Endothelial cell of umbilical vein (primary cell): Measurements from ENCODE around the gene BRCA1. TPM values are rescaled to one million over a fixed set of nuclear protein-coding genes. Genes with fewer than 3 reads are reported as not detected.

Experiments used
- BruUV-seq: library from RNA; stranded (reverse); fragments of 400-500 nt; replicated peaks from 2 replicates; lab custom pipeline; 2021; lab: Mats Ljungman, UMichigan
- CTCF ChIA-PET: fragments of 300-600, 350-600 bp; sonication (Branson Sonifier 250); formaldehyde crosslinking; loops from one replicate; lab custom pipeline; 2021; ENCODE audit warnings: antibody characterized with exemption, inconsistent platforms; lab: Charles Lee
- POLR2A ChIA-PET: fragments of 300-600, 350-600 bp; sonication (Branson Sonifier 250); formaldehyde crosslinking; loops from one replicate; lab custom pipeline; 2021; ENCODE audit warnings: antibody characterized with exemption, inconsistent platforms; lab: Charles Lee
- DNase-seq: peaks from one replicate; pipeline ENCODE4 v3.0.0-alpha.2; 2011; ENCODE audit warnings: low read depth, low spot score
- FAIRE-seq: peaks from 2 replicates; lab custom pipeline; 2011; peaks lifted over from hg19 to GRCh38; lab: Jason Lieb, UNC
- H2AFZ ChIP-seq: 2 replicates; pipeline ENCODE4 v1.6.0; 2012; ENCODE audit warnings: low read depth, low read length, control low read depth, inconsistent platforms
- H3K27ac ChIP-seq: 2 replicates; pipeline ENCODE4 v1.5.1; 2011; ENCODE audit warnings: low read depth, mild to moderate bottlenecking, control low read depth, low read length, moderate library complexity; ENCODE audit not compliant: insufficient read depth
- H3K27me3 ChIP-seq, 2 experiments: 2 replicates each; pipeline versions ENCODE4 v1.6.0 to v1.6.1; 2011; ENCODE audit warnings: low read length in 2 of 2, mixed read lengths in 1 of 2; ENCODE audit not compliant: control insufficient read depth in 2 of 2, insufficient read depth in 2 of 2
- H3K36me3 ChIP-seq, 2 experiments: 2 replicates in 1 of 2; 3 replicates in 1 of 2; pipeline ENCODE4 v1.5.1; 2011; ENCODE audit warnings: low read length in 2 of 2, mild to moderate bottlenecking in 1 of 2, moderate library complexity in 1 of 2; ENCODE audit not compliant: control insufficient read depth in 2 of 2, insufficient read depth in 2 of 2; ENCODE audit errors: extremely low read depth in 1 of 2
- H3K4me1 ChIP-seq: 3 replicates; pipeline ENCODE4 v1.5.1; 2011; ENCODE audit warnings: mild to moderate bottlenecking, low read length; ENCODE audit not compliant: control insufficient read depth, insufficient read depth; ENCODE audit errors: extremely low read depth
- H3K4me2 ChIP-seq: 2 replicates; pipeline ENCODE4 v1.6.1; 2011; ENCODE audit warnings: low read length, control low read depth, mixed read lengths; ENCODE audit not compliant: insufficient read depth
- H3K4me3 ChIP-seq, 3 experiments: fragments of 200-600 bp in 1 of 3; sonication (generic), shearing (Covaris generic) in 1 of 3; replicated peaks in 1 of 3; 2 replicates each; pipeline ENCODE4 v1.5.1; 2011 to 2016; ENCODE audit warnings: control low read depth in 3 of 3, low read length in 3 of 3, mild to moderate bottlenecking in 2 of 3, inconsistent platforms in 1 of 3, low read depth in 1 of 3, moderate library complexity in 1 of 3; ENCODE audit not compliant: insufficient read depth in 1 of 3
- H3K79me2 ChIP-seq: 2 replicates; pipeline ENCODE4 v1.6.0; 2012; ENCODE audit warnings: low read length, inconsistent platforms; ENCODE audit not compliant: control insufficient read depth, insufficient read depth
- H3K9ac ChIP-seq: replicated peaks from 2 replicates; pipeline ENCODE3; 2011; ENCODE audit warnings: low read length, control low read depth; ENCODE audit not compliant: insufficient read depth; ENCODE audit errors: extremely low read depth
- H3K9me1 ChIP-seq: replicated peaks from 3 replicates; pipeline ENCODE4 v1.6.0; 2011; ENCODE audit warnings: mild to moderate bottlenecking, low read length; ENCODE audit not compliant: control insufficient read depth, insufficient read depth; ENCODE audit errors: extremely low read depth
- H3K9me3 ChIP-seq: replicated peaks from 2 replicates; pipeline ENCODE4 v1.5.1; 2012; ENCODE audit warnings: low read length, inconsistent platforms; ENCODE audit not compliant: control insufficient read depth, insufficient read depth
- H4K20me1 ChIP-seq: replicated peaks from 2 replicates; pipeline ENCODE3; 2011; ENCODE audit warnings: mild to moderate bottlenecking, low read length; ENCODE audit not compliant: control insufficient read depth, insufficient read depth; ENCODE audit errors: extremely low read depth
- CTCF ChIP-seq, 2 donors: IDR thresholded peaks; 1 replicate in 1 of 2; 2 replicates in 1 of 2; pipeline ENCODE4 v1.5.1; 2011; ENCODE audit warnings: low read length in 2 of 2, mild to moderate bottlenecking in 2 of 2, moderate library complexity in 2 of 2, control low read depth in 1 of 2, inconsistent platforms in 1 of 2, low read depth in 1 of 2; ENCODE audit not compliant: insufficient read depth in 1 of 2; ENCODE audit errors: extremely low read depth in 1 of 2
- EZH2 ChIP-seq: IDR thresholded peaks from 2 replicates; pipeline ENCODE4 v1.6.1; 2012; ENCODE audit warnings: borderline replicate concordance, low read depth, mild to moderate bottlenecking, moderate library complexity, low read length, inconsistent platforms; ENCODE audit not compliant: severe bottlenecking
- FOS ChIP-seq: IDR thresholded peaks from 2 replicates; pipeline ENCODE4 v1.6.1; 2011; ENCODE audit warnings: mild to moderate bottlenecking, low read length, moderate library complexity, borderline replicate concordance; ENCODE audit not compliant: insufficient read depth
- GATA2 ChIP-seq: IDR thresholded peaks from 2 replicates; pipeline ENCODE4 v1.7.0; 2011; ENCODE audit warnings: low read depth, mild to moderate bottlenecking, moderate library complexity, mixed read lengths, low read length; ENCODE audit not compliant: insufficient read length, insufficient read depth
- JUN ChIP-seq: IDR thresholded peaks from 2 replicates; pipeline ENCODE4 v1.6.1; 2011; ENCODE audit warnings: borderline replicate concordance, low read depth; ENCODE audit not compliant: insufficient read length, insufficient read depth
- MAX ChIP-seq: IDR thresholded peaks from 2 replicates; pipeline ENCODE4 v1.6.1; 2011; ENCODE audit not compliant: insufficient read depth, insufficient read length
- MYC ChIP-seq: IDR thresholded peaks from one replicate; pipeline ENCODE4 v1.6.1; 2011; ENCODE audit warnings: mild to moderate bottlenecking, low read depth, low read length
- POLR2A ChIP-seq: IDR thresholded peaks from 2 replicates; pipeline ENCODE4 v1.6.1; 2012; ENCODE audit warnings: low read depth, mild to moderate bottlenecking, control low read depth, low read length
- POLR2AphosphoS5 ChIP-seq: IDR thresholded peaks from 2 replicates; pipeline ENCODE4 v1.6.1; 2012; ENCODE audit warnings: low read depth, mild to moderate bottlenecking, control low read depth, low read length, moderate library complexity; ENCODE audit not compliant: insufficient read depth
- dilution Hi-C: fragments of 300-500 bp; cut with MboI; formaldehyde crosslinking; loops from one replicate; pipeline ENCODE4 v1.15.0; 2019; ENCODE audit warnings: low sequenced_read_pairs; ENCODE audit not compliant: extremely low pct_ligation_motif_present
- intact Hi-C: fragments of 100-400 bp; cut with micrococcal nuclease; formaldehyde crosslinking; loops from one replicate; pipeline ENCODE4 v1.10.0; 2022
- polyA plus RNA-seq, 4 experiments: library from polyadenylated mRNA; depleted of rRNA in 3 of 4; stranded (reverse) in 3 of 4; unstranded in 1 of 4; fragments of >200 nt; gene quantifications; 2 replicates each; pipeline versions ENCODE4 v1.2.1 to v1.2.3, GENCODE V29; 2011 to 2012; ENCODE audit warnings: missing spikeins in 1 of 4
- total RNA-seq: library from RNA; stranded (reverse); gene quantifications from 2 replicates; pipeline ENCODE4 v1.2.3, GENCODE V29; 2021

The BRCA1 gene
- total and polyA plus RNA-seq, 2 donors (not counting 3 experiments of a cell fraction or from before 2014, with no cell fraction given) = 14.3 to 29.0 TPM

- ChIA-PET CTCF (interaction anchor here (1.4 to 1.9 kb wide), 3 partner anchors 8 to 34 kb away, joined by 3 to 7 read pairs (median 4); no protein-coding TSS in a partner anchor), POLR2A (no interaction called here)
- no peaks in the 10 kb centered on the region for H3K27me3 ChIP-seq
- DNase-seq (no peak), FAIRE-seq (no peak)
- no peak overlapping the region for H2AFZ ChIP-seq
- no peaks in the 10 kb centered on the region for H3K4me1 ChIP-seq
- H3K79me2 ChIP-seq = no peaks in the 10 kb centered on the region
- H3K9me3 ChIP-seq = no peaks in the 10 kb centered on the region
- no peak overlapping the region for H3K4me3 ChIP-seq
- no peak overlapping the region for H3K27ac ChIP-seq
- no peak overlapping the region for H3K4me2 ChIP-seq
- no peaks in the 10 kb centered on the region for H4K20me1 ChIP-seq
- no peaks in the 10 kb centered on the region for H3K9me1 ChIP-seq
- dilution Hi-C loops (no loop called here), intact Hi-C loops (no loop called here)
- peaks cover 0 to 5% of the 10 kb centered on the region in 2 experiments for H3K36me3 ChIP-seq
- TF ChIP-seq POLR2AphosphoS5 = no peak
- no peak for TF ChIP-seq EZH2
- no peak for TF ChIP-seq GATA2
- TF ChIP-seq MAX = no peak
- no peak for TF ChIP-seq MYC
- no peak for TF ChIP-seq CTCF (IDR thresholded peaks at IDR 0.05; ENCODE audit: extremely low read depth in 1 of 2, insufficient read depth in 1 of 2, low read depth in 1 of 2, low read length in 2 of 2)
- no peak for TF ChIP-seq JUN
- TF ChIP-seq FOS = no peak
- no peak for TF ChIP-seq POLR2A
- no peak overlapping the region for H3K9ac ChIP-seq
- BruUV-seq = no TSS peak
Observed at GRCh38 chr17:43090022-43090421, 35.1 kb downstream of the BRCA1 start.
